Chondrocyte (in vitro differentiated cells): ENCODE data around the gene REPS1. TPM values are rescaled to one million over a fixed set of nuclear protein-coding genes. Genes with fewer than 3 reads are reported as not detected.

Experiments used
- DNase-seq: peaks from one replicate; pipeline ENCODE4 v3.0.0; 2021; ENCODE audit warnings: mixed read lengths, low spot score
- H3K27ac Mint-ChIP-seq: one replicate; pipeline ENCODE4 v1.8.0; 2021; ENCODE audit warnings: mild to moderate bottlenecking, moderate library complexity, mixed read lengths; ENCODE audit not compliant: unreplicated experiment
- H3K27me3 Mint-ChIP-seq: 2 replicates; pipeline ENCODE4 v1.8.0; 2021; ENCODE audit warnings: low read depth, mixed read lengths
- H3K36me3 Mint-ChIP-seq: 2 replicates; pipeline ENCODE4 v1.8.0; 2021; ENCODE audit warnings: low read depth, mixed read lengths
- H3K4me1 Mint-ChIP-seq: 2 replicates; pipeline ENCODE4 v1.8.0; 2021; ENCODE audit warnings: low read depth, mild to moderate bottlenecking, mixed read lengths
- H3K4me3 Mint-ChIP-seq: one replicate; pipeline ENCODE4 v1.8.0; 2021; ENCODE audit warnings: mild to moderate bottlenecking, moderate library complexity, mixed read lengths; ENCODE audit not compliant: unreplicated experiment
- H3K9me3 Mint-ChIP-seq: 2 replicates; pipeline ENCODE4 v1.8.0; 2021; ENCODE audit warnings: low read depth, mixed read lengths
- CTCF ChIP-seq: fragments of 200-600 bp; sonication (generic); IDR thresholded peaks from 2 replicates; pipeline ENCODE4 v1.5.0; 2021; ENCODE audit warnings: antibody characterized with exemption, mild to moderate bottlenecking, moderate library complexity
- total RNA-seq: library from RNA; stranded (reverse); gene quantifications from 3 replicates; pipeline ENCODE4 v1.2.1, GENCODE V29; 2021

Gene REPS1
- total RNA-seq, 1 donor from 2014 or later = 26.5 TPM

- H3K4me1 Mint-ChIP-seq = peaks cover 8% of the 10 kb centered on the region
- DNase-seq = no peak
- no peaks in the 10 kb centered on the region for H3K36me3 Mint-ChIP-seq
- no peaks in the 10 kb centered on the region for H3K27me3 Mint-ChIP-seq
- H3K27ac Mint-ChIP-seq = no peak overlapping the region
- no peak overlapping the region for H3K4me3 Mint-ChIP-seq
- no peak for TF ChIP-seq CTCF
- no peaks in the 10 kb centered on the region for H3K9me3 Mint-ChIP-seq
Measured at GRCh38 chr6:138964012-138964411, 24.0 kb downstream of the REPS1 start.

- Mint-ChIP-seq H3K4me3 (no peak overlapping the region), H3K9me3 (no peaks in the 10 kb centered on the region), H3K4me1 (peaks cover 6% of the 10 kb centered on the region), H3K27me3 (no peaks in the 10 kb centered on the region), H3K27ac (no peak overlapping the region), H3K36me3 (no peaks in the 10 kb centered on the region)
- no peak for DNase-seq
- TF ChIP-seq CTCF = no peak
Measured at GRCh38 chr6:138963531-138963930, 24.5 kb downstream of the REPS1 start.

- no peak for DNase-seq
- Mint-ChIP-seq H3K27ac (no peak overlapping the region), H3K27me3 (no peaks in the 10 kb centered on the region), H3K4me3 (no peak overlapping the region), H3K36me3 (no peaks in the 10 kb centered on the region), H3K9me3 (no peaks in the 10 kb centered on the region), H3K4me1 (peaks cover 10% of the 10 kb centered on the region)
- no peak for TF ChIP-seq CTCF
Measured at GRCh38 chr6:138963119-138963518, 24.9 kb downstream of the REPS1 start.

GRCh38 chr6:138959521-138959920 is 28.5 kb downstream of the REPS1 start:
- no peak overlapping the region for H3K27ac Mint-ChIP-seq
- no peaks in the 10 kb centered on the region for H3K36me3 Mint-ChIP-seq
- TF ChIP-seq CTCF = no peak
- no peaks in the 10 kb centered on the region for H3K9me3 Mint-ChIP-seq
- H3K4me1 Mint-ChIP-seq = peaks cover 35% of the 10 kb centered on the region
- DNase-seq = no peak
- H3K4me3 Mint-ChIP-seq = no peak overlapping the region
- H3K27me3 Mint-ChIP-seq = no peaks in the 10 kb centered on the region

DNA sequence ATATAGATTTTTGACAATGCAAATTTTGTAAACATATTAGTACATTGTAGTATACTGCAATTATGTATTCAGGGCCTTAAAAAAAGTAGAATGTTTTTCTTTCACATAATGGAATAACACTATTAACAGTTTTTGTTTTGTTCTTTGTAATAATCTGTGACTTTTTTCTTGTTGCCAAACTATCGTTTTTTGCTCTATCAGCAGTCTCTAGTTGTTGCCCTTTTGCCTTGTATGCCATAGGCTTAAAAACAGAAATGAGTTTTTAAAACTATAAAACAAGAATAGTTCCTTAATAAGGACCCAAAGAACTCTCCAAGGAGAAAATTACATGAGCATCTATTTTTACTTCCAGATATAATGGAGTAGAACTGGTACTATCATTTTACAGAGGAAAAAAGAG is 29.5 kb downstream of the REPS1 start:
- DNase-seq = no peak
- no peak for TF ChIP-seq CTCF
- H3K27me3 Mint-ChIP-seq = no peaks in the 10 kb centered on the region
- H3K9me3 Mint-ChIP-seq = no peaks in the 10 kb centered on the region
- no peak overlapping the region for H3K27ac Mint-ChIP-seq
- H3K4me1 Mint-ChIP-seq = peaks cover 35% of the 10 kb centered on the region
- H3K36me3 Mint-ChIP-seq = no peaks in the 10 kb centered on the region
- no peak overlapping the region for H3K4me3 Mint-ChIP-seq
